Measurements from ENCODE around the gene AP1G2. TPM values are rescaled to one million over a fixed set of nuclear protein-coding genes. Genes with fewer than 3 reads are reported as not detected.
"Not testable (repeated sequence)": the region's sequence is repeated elsewhere in the genome, so short reads cannot be mapped to it uniquely, and the experiment has no call there.

The AP1G2 gene
- total RNA-seq, 2 experiments from 2014 or later = 182 to 190 TPM

DNA sequence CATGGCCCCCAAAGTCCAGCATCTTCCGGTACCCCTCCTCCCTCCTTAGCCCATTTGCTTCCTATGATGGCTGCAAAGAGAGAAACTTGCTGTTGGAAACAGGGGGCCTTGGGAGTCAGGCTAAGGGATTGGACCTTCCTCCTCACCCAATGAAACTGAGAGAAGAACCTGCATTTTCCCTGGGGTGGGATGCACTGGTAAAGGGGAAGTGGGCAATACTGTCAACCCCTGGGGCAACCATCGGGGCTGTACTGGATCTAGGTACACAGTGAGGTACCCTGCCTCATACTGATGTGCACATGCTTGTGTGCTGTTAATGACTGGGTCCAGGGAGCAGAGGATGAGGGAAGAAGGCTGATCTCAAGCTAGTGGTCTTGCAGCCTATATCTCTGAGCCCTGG is 22.0 kb upstream of the AP1G2 start:
- no peak overlapping the region for H3K27ac Mint-ChIP-seq
- ChIA-PET CTCF (interaction anchor here (0.5 to 6.1 kb wide), 32 partner anchors 8 to 503 kb away, joined by 3 to 103 read pairs (median 6); partner anchors contain the start of genes AP1G2 and DHRS2), POLR2A (interaction anchor here (0.8 to 1.0 kb wide), 3 partner anchors 16 to 557 kb away, joined by 3 to 4 read pairs (median 3); partner anchors contain the start of gene PSME2)
- no peaks in the 10 kb centered on the region for H3K9me3 Mint-ChIP-seq
- H3K27me3 Mint-ChIP-seq = peaks cover 12% of the 10 kb centered on the region
- H3K4me3 Mint-ChIP-seq = no peak overlapping the region
- H3K36me3 Mint-ChIP-seq = no peaks in the 10 kb centered on the region
- H3K4me1 Mint-ChIP-seq (ENCODE audit: low read depth) = peaks cover 2% of the 10 kb centered on the region
- intact Hi-C loops (cut with micrococcal nuclease) = loop anchor here (1.0 kb wide), 4 partner anchors 17 to 340 kb away; no protein-coding TSS in a partner anchor
- no peak for DNase-seq

DNA sequence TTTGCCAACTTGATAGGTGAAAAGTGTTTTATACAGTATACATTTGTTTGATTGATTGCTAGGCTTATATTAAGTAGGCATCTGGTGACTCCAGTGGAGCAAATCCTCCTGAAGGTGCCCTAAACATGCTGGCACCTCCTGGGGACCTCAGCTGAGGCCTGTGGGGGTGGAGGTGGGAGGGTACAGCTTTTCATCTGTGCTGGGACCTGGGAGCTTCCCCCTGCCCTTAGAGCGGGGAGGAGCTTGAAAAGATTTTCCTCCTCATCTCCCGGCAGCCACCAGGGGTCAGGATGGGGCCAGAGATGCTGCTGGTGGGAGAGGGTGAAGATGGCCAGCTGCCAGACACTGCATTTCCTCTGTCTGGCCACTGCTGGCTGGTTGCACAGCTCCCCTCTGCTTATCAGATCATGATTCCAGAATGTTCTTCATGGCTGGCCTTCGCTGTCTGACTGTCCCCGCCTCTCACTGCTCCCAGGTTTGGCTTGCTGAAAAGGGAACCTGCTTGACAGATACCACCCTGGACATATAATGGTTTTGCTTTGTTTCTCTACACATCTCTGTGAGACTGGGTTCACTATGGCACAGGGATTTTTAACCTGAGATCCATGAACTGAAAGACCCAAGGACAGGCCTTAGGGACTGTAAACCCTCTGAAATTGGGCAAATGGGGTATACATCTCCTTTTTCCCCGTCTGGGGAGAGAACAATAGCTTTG is 21.4 kb upstream of the AP1G2 start:
- intact Hi-C loops (cut with micrococcal nuclease) = loop anchor here (1.0 kb wide), 4 partner anchors 17 to 340 kb away; no protein-coding TSS in a partner anchor
- H3K9me3 Mint-ChIP-seq = no peaks in the 10 kb centered on the region
- peaks cover 2% of the 10 kb centered on the region for H3K4me1 Mint-ChIP-seq (ENCODE audit: low read depth)
- H3K4me3 Mint-ChIP-seq = no peak overlapping the region
- H3K36me3 Mint-ChIP-seq = no peaks in the 10 kb centered on the region
- H3K27me3 Mint-ChIP-seq = peaks cover 15% of the 10 kb centered on the region
- no peak overlapping the region for H3K27ac Mint-ChIP-seq
- ChIA-PET POLR2A (interaction anchor here (0.8 to 1.0 kb wide), 3 partner anchors 17 to 557 kb away, joined by 3 to 4 read pairs (median 3); partner anchors contain the start of gene PSME2), CTCF (interaction anchor here (0.5 to 6.1 kb wide), 40 partner anchors 9 to 503 kb away, joined by 3 to 103 read pairs (median 5); partner anchors contain the start of genes AP1G2, DHRS2, DHRS4 and ZFHX2)
- peak; percentile 91 for DNase-seq

DNA sequence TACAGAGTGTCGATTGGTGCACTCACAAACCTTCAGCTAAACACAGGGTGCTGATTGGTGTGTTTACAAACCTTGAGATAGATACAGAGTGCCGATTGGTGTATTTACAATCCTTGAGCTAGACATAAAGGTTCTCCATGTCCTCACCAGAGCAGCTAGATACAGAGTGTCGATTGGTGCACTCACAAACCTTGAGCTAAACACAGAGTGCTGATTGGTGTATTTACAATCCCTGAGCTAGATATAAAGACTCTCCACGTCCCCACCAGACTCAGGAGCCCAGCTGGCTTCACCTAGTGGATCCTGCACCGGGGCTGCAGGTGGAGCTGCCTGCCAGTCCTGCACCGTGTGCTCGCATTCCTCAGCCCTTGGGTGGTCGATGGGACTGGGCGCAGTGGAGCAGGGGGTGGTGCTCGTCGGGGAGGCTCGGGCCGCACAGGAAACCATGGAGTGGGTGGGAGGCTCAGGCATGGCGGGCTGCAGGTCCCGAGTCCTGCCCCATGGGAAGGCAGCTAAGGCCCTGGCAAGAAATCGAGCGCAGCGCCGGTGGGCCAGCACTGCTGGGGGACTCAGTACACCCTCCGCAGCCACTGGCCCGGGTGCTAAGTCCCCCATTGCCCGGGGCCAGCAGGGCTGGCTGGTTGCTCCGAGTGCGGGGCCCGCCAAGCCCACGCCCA is 17.1 kb upstream of the AP1G2 start:
- POLR2A ChIA-PET = interaction anchor here (0.5 kb wide), 1 partner anchor 525 kb away, joined by 5 read pairs; no protein-coding TSS in a partner anchor
- H3K4me1 Mint-ChIP-seq (ENCODE audit: low read depth); H3K36me3 Mint-ChIP-seq; H3K4me3 Mint-ChIP-seq; intact Hi-C loops (cut with micrococcal nuclease); CTCF ChIA-PET; H3K27ac Mint-ChIP-seq; DNase-seq; H3K9me3 Mint-ChIP-seq: not testable (repeated sequence)
- H3K27me3 Mint-ChIP-seq = peaks cover 28% of the 10 kb centered on the region

DNA sequence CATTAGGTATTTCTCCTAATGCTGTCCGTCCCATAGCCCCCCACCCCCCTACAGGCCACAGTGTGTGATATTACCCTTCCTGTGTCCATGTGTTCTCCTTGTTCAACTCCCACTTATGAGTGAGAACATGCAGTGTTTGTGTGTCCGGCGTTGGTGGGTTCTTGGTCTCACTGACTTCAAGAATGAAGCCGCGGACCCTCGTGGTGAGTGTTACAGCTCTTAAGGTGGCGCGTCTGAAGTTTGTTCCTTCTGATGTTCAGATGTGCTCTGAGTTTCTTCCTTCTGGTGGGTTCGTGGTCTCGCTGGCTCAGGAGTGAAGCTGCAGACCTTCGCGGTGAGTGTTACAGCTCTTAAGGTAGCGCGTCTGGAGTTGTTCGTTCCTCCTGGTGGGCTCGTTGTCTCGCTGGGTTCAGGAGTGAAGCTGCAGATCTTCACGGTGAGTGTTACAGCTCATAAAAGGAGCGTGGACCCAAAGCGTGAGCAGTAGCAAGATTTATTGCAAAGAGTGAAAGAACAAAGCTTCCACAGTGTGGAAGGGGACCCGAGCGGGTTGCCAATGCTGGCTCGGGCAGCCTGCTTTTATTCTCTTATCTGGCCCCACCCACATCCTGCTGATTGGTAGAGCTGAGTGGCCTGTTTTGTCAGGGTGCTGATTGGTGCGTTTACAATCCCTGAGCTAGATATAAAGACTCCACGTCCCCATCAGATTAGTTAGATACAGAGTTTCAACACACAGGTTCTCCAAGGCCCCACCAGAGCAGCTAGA is 16.4 kb upstream of the AP1G2 start:
- CTCF ChIA-PET; DNase-seq; H3K9me3 Mint-ChIP-seq; H3K4me1 Mint-ChIP-seq (ENCODE audit: low read depth); H3K4me3 Mint-ChIP-seq; intact Hi-C loops (cut with micrococcal nuclease); H3K36me3 Mint-ChIP-seq; H3K27ac Mint-ChIP-seq; POLR2A ChIA-PET: not testable (repeated sequence)
- peaks cover 31% of the 10 kb centered on the region for H3K27me3 Mint-ChIP-seq

DNA sequence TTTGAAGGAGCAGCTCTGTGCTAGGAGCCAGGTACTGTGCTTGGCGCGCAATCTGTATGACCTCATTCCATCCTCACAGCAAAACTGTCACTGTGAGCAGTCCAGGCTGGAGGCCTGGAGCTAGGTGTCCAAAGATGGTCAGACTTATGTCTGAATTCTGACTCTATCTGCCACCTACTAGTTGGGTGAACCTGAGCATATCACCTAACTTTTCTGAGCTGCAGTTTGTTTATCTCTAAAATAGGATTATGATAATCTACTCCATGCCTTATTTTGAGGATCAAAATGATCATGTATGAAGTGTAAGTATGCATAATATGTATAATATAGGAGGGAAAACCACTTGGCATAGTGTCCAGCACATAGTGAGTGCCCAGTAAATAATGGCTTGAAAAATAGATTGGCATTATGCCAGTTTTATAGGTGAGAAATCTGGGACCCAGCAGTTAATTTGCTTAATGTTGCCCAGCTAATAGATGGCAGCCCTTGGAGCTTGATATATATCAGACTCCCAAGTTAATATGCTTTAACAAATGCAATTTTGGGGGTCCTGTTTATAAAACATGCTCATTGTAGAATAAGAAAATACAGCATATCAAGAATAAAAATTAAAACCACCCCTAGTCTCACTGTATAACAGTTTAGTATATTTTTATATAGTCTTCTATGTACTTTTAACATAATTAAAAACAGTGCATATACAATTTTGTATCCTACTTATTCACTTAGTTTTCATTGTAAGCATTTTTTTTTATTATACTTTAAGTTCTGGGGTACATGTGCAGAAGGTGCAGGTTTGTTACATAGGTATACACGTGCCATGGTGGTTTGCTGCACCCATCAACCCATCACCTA is 15.5 kb upstream of the AP1G2 start:
- Mint-ChIP-seq H3K27ac (no peak overlapping the region), H3K36me3 (no peaks in the 10 kb centered on the region), H3K4me3 (no peak overlapping the region), H3K4me1 (ENCODE audit: low read depth) (peaks cover 8% of the 10 kb centered on the region), H3K9me3 (no peaks in the 10 kb centered on the region), H3K27me3 (peaks cover 35% of the 10 kb centered on the region)
- intact Hi-C loops (cut with micrococcal nuclease) = no loop called here
- ChIA-PET POLR2A (no interaction called here), CTCF (interaction anchor here (0.6 to 1.6 kb wide), 3 partner anchors 47 to 475 kb away, joined by 3 to 4 read pairs (median 3); no protein-coding TSS in a partner anchor)
- no peak for DNase-seq

DNA sequence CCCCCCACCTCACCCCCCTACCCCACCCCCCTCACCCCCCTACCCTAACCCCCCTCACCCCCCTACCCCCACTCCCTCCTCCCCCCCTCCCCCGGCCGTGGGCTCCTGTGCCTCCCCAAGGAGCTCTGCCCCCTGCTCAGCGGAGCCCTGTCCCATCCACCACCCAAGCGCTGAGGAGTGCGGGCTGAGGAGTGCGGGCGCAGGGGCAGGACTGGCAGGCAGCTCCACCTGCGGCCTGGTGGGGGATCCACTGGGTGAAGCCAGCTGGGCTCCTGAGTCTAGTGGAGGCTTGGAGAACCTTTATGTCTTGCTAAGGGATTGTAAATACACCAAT is 13.3 kb upstream of the AP1G2 start:
- no peak overlapping the region for H3K27ac Mint-ChIP-seq
- H3K9me3 Mint-ChIP-seq = no peaks in the 10 kb centered on the region
- peaks cover 18% of the 10 kb centered on the region for H3K4me1 Mint-ChIP-seq (ENCODE audit: low read depth)
- POLR2A ChIA-PET = no interaction called here
- peaks cover 42% of the 10 kb centered on the region for H3K27me3 Mint-ChIP-seq
- no peak overlapping the region for H3K4me3 Mint-ChIP-seq
- DNase-seq = no peak
- no peaks in the 10 kb centered on the region for H3K36me3 Mint-ChIP-seq
- CTCF ChIA-PET = interaction anchor here (2.3 kb wide), 1 partner anchor 8 kb away, joined by 7 read pairs; no protein-coding TSS in a partner anchor
- intact Hi-C loops (cut with micrococcal nuclease) = no loop called here

DNA sequence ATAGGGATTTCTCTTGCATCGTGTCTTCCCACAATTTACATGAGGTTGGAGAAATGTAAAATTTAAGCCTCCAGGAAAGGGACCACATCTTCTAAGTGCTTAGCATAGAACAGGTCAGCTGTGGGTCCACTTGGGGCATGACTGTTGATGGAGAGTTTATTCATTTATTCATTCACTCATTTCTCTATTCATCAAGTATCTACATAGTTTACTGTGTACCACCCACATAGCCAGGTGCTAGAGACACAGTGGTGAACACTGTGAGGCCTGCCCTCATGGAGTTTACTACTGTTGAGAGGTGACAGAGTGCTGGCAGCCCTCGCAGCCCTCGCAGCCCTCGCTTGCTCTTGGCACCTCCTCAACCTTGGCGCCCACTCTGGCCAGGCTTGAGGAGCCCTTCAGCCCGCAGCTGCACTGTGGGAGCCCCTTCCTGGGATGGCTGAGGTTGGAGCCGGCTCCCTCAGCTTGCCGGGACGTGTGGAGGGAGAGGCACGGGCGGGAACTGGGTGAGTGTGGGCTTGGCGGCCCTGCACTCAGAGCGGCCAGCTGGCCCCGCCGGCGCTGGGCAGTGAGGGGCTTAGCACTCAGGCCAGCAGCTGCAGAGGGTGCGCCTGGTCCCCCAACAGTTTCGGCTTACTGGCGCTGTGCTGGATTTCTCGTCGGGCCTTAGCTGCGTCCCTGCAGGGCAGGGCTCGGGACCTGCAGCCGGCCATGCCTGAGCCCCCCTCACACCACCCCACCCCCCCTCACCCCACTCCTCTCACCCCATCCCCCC is 12.7 kb upstream of the AP1G2 start:
- Mint-ChIP-seq H3K27ac (no peak overlapping the region), H3K36me3 (no peaks in the 10 kb centered on the region), H3K27me3 (peaks cover 40% of the 10 kb centered on the region), H3K9me3 (no peaks in the 10 kb centered on the region), H3K4me3 (no peak overlapping the region), H3K4me1 (ENCODE audit: low read depth) (peaks cover 18% of the 10 kb centered on the region)
- intact Hi-C loops (cut with micrococcal nuclease) = no loop called here
- ChIA-PET POLR2A (no interaction called here), CTCF (interaction anchor here (0.9 to 2.3 kb wide), 2 partner anchors 9 to 21 kb away, joined by 3 to 7 read pairs; no protein-coding TSS in a partner anchor)
- no peak for DNase-seq

DNA sequence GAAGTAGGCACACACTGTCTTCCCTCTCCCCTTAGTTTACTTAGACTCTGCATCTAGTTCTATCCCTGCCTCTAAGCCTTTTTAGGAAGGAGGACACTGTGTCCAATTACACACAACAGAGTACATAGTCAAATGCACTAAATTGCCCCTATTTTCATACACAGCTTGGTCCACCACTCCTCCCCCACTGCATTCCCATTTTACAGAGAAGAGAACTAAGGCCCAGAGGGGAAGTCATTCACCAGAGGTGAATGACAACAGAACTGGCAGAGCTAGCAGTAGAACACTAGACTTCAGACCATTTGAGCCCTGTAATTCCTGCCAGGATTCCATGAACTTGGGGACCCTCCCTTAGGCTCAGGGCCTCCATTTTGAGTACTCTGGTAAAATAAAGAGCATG is 12.1 kb upstream of the AP1G2 start:
- Mint-ChIP-seq H3K9me3 (no peaks in the 10 kb centered on the region), H3K27me3 (peaks cover 44% of the 10 kb centered on the region), H3K4me3 (no peak overlapping the region), H3K27ac (no peak overlapping the region), H3K36me3 (no peaks in the 10 kb centered on the region), H3K4me1 (ENCODE audit: low read depth) (peaks cover 18% of the 10 kb centered on the region)
- POLR2A ChIA-PET = no interaction called here
- CTCF ChIA-PET = interaction anchor here (0.9 to 2.3 kb wide), 2 partner anchors 9 to 20 kb away, joined by 3 to 7 read pairs; no protein-coding TSS in a partner anchor
- no peak for DNase-seq
- intact Hi-C loops (cut with micrococcal nuclease) = no loop called here

DNA sequence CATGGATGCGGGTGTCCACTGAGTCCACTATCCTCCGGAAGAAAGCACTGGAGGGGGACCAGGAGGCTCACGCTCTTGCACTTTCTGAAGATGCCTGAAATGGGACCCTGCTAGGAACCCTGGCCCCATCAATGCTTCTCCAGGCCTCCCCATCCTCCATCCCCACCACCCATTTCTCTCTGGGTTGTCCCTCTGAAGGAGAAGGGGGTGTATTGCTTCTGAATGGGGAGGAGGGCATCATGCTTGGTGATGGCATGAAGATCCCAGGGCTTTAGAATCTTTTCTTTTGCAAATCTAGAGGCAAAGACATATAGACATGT is 11.7 kb upstream of the AP1G2 start:
- H3K36me3 Mint-ChIP-seq = no peaks in the 10 kb centered on the region
- POLR2A ChIA-PET = no interaction called here

DNA sequence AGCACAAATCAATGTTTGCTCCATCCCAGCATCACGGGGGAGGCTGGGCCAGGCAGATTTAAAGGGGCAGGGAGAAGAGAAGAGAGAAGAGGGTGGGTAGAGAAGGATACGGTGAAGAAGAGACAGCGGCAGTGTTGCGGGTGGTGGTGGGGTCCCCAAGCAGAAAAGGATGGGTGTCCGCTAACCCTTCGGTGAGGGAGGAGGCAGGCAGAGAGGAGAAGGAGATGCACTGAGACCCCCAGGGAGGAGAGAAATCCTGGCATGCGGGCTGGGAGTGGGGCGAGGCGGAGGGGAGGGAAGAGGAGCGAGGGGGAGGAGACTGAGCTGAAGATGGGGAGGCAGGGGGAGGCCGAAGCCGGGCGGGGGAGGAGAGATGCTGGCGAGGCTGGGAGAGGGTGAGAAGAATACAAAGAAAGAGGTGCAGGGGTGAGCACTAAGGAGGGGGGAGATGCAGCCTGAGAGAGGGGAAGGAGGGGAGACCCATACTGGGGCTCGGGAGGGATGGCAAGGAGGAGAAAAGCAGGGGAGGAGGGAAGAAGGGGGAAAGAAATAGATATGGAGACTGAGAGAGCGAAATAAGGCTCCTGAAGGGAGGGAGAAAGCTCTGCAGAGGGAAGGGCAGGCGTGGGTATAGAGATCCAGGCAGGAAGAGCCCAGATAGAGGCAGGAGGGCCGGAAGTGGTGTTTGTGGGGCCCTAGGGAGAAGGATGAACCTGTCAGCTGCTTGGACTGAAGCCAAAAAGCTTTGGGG is 11.1 kb upstream of the AP1G2 start, which contains the start of gene JPH4:
Gene JPH4, minus strand, starts transcription at position 231 of the 751 bp plus-strand sequence. CDS start 1,337 bp downstream, outside the sequence.
- H3K9me3 Mint-ChIP-seq = no peaks in the 10 kb centered on the region
- intact Hi-C loops (cut with micrococcal nuclease) = no loop called here
- DNase-seq = no peak
- peaks cover 41% of the 10 kb centered on the region for H3K27me3 Mint-ChIP-seq
- peaks cover 18% of the 10 kb centered on the region for H3K4me1 Mint-ChIP-seq (ENCODE audit: low read depth)
- CTCF ChIA-PET = interaction anchor here (0.6 to 2.3 kb wide), 2 partner anchors 10 to 269 kb away, joined by 3 to 7 read pairs; no protein-coding TSS in a partner anchor
- POLR2A ChIA-PET = no interaction called here
- H3K36me3 Mint-ChIP-seq = no peaks in the 10 kb centered on the region
- H3K4me3 Mint-ChIP-seq = no peak within 1 kb of the TSS
- H3K27ac Mint-ChIP-seq = no peak within 1 kb of the TSS

More for the DNA sequence above, 11.7 kb upstream of the AP1G2 start:
- CTCF ChIA-PET = interaction anchor here (0.9 to 2.3 kb wide), 2 partner anchors 10 to 20 kb away, joined by 3 to 7 read pairs; no protein-coding TSS in a partner anchor
- Mint-ChIP-seq H3K27me3 (peaks cover 43% of the 10 kb centered on the region), H3K4me3 (no peak overlapping the region), H3K9me3 (no peaks in the 10 kb centered on the region), H3K4me1 (ENCODE audit: low read depth) (peaks cover 18% of the 10 kb centered on the region), H3K27ac (no peak overlapping the region)
- no peak for DNase-seq
- intact Hi-C loops (cut with micrococcal nuclease) = no loop called here
